Stimulated activated CD8-positive, alpha-beta memory T cell treated with anti-CD3 and anti-CD28 coated beads, Interleukin-15, amount 100 ng/mL, for 48 hours (primary cell): ENCODE data around the gene CDH22.

ENCODE experiments used
- DNase-seq, 2 donors: peaks; one replicate each; pipeline ENCODE4 v3.0.0-alpha.2; 2020; ENCODE audit warnings: low read depth in 2 of 2

The CDH22 gene

GRCh38 chr20:46242390-46242789 lies 65.9 kb downstream of the CDH22 start:
- DNase-seq, result no peak

GRCh38 chr20:46240881-46241280 lies 67.4 kb downstream of the CDH22 start:
- DNase-seq, result no peak

- DNase-seq, result no peak
These were observed 68.2 kb downstream of the CDH22 start for GRCh38 chr20:46240065-46240464.

- DNase-seq, result no peak
These were observed 70.6 kb downstream of the CDH22 start for GRCh38 chr20:46237736-46238135.

GRCh38 chr20:46237227-46237626 lies 71.1 kb downstream of the CDH22 start:
- DNase-seq, result no peak

GRCh38 chr20:46235077-46235476 lies 73.2 kb downstream of the CDH22 start:
- no peak for DNase-seq

GRCh38 chr20:46233701-46234100 lies 74.6 kb downstream of the CDH22 start:
- DNase-seq, result no peak

GRCh38 chr20:46232539-46232938 lies 75.8 kb downstream of the CDH22 start:
- DNase-seq, result no peak

- DNase-seq, result no peak
These were observed 77.5 kb downstream of the CDH22 start for GRCh38 chr20:46230801-46231282.

- no peak for DNase-seq
These were observed 78.2 kb downstream of the CDH22 start for GRCh38 chr20:46230106-46230491.

- no peak for DNase-seq
These were observed 78.7 kb downstream of the CDH22 start for GRCh38 chr20:46229478-46230105.

GRCh38 chr20:46228670-46229069 lies 79.6 kb downstream of the CDH22 start:
- DNase-seq, result no peak

GRCh38 chr20:46227272-46227767 lies 81.0 kb downstream of the CDH22 start:
- no peak for DNase-seq

- no peak for DNase-seq
These were observed 81.7 kb downstream of the CDH22 start for GRCh38 chr20:46226602-46227001.

- no peak for DNase-seq
These were observed 85.7 kb downstream of the CDH22 start for GRCh38 chr20:46222521-46223007.

- DNase-seq, result no peak
These were observed 87.0 kb downstream of the CDH22 start for GRCh38 chr20:46221256-46221833.

GRCh38 chr20:46220455-46221207 lies 87.7 kb downstream of the CDH22 start:
- no peak for DNase-seq

GRCh38 chr20:46219920-46220319 lies 88.4 kb downstream of the CDH22 start:
- DNase-seq, result no peak

GRCh38 chr20:46219190-46219589 lies 89.1 kb downstream of the CDH22 start:
- no peak for DNase-seq

GRCh38 chr20:46218656-46219055 lies 89.6 kb downstream of the CDH22 start:
- no peak for DNase-seq

GRCh38 chr20:46217583-46217982 lies 90.7 kb downstream of the CDH22 start:
- no peak for DNase-seq

- no peak for DNase-seq
These were observed 91.4 kb downstream of the CDH22 start for GRCh38 chr20:46216770-46217464.
